Liver (tissue), 9 donors: ENCODE data around the gene COL4A4. TPM values are rescaled to one million over a fixed set of nuclear protein-coding genes. Genes with fewer than 3 reads are reported as not detected.

Source experiments
- DNase-seq: peaks from one replicate; pipeline ENCODE4 v3.0.0-alpha.2; 2017; ENCODE audit warnings: low spot score
- H3K27ac ChIP-seq, 2 donors: one replicate each; pipeline ENCODE4 v1.7.0; 2013; ENCODE audit warnings: inconsistent platforms in 2 of 2, low read length in 2 of 2, control low read depth in 1 of 2, low read depth in 1 of 2, mild to moderate bottlenecking in 1 of 2
- H3K27me3 ChIP-seq, 4 donors: one replicate each; pipeline versions ENCODE4 v1.6.1 to v1.7.0; 2013; ENCODE audit warnings: low read length in 3 of 4, inconsistent platforms in 1 of 4, mild to moderate bottlenecking in 1 of 4, moderate library complexity in 1 of 4; ENCODE audit not compliant: control insufficient read depth in 4 of 4, insufficient read depth in 4 of 4
- H3K36me3 ChIP-seq, 4 donors: one replicate each; pipeline versions ENCODE4 v1.6.1 to v1.7.0; 2013; ENCODE audit warnings: low read length in 3 of 4, mild to moderate bottlenecking in 3 of 4, low read depth in 1 of 4, moderate library complexity in 1 of 4; ENCODE audit not compliant: control insufficient read depth in 4 of 4, insufficient read depth in 3 of 4
- H3K4me1 ChIP-seq, 4 donors: one replicate each; pipeline versions ENCODE4 v1.6.1 to v1.7.0; 2013; ENCODE audit warnings: low read length in 3 of 4, mild to moderate bottlenecking in 3 of 4, moderate library complexity in 1 of 4; ENCODE audit not compliant: control insufficient read depth in 4 of 4, insufficient read depth in 4 of 4
- H3K4me3 ChIP-seq, 3 donors: one replicate each; pipeline versions ENCODE4 v1.6.1 to v1.7.0; 2013; ENCODE audit warnings: low read length in 3 of 3, control low read depth in 1 of 3, low read depth in 1 of 3, mild to moderate bottlenecking in 1 of 3
- H3K9ac ChIP-seq, 2 donors: one replicate each; pipeline ENCODE4 v1.7.0; 2013; ENCODE audit warnings: low read length in 2 of 2, mild to moderate bottlenecking in 2 of 2, moderate library complexity in 2 of 2, control low read depth in 1 of 2, low read depth in 1 of 2
- H3K9me3 ChIP-seq, 4 donors: one replicate each; pipeline versions ENCODE4 v1.6.1 to v1.7.0; 2013; ENCODE audit warnings: low read length in 3 of 4; ENCODE audit not compliant: control insufficient read depth in 4 of 4
- EGR1 ChIP-seq, 2 donors: IDR thresholded peaks; 2 replicates each; pipeline ENCODE4 v1.6.1; 2016 to 2018; ENCODE audit warnings: antibody characterized with exemption in 2 of 2, low read depth in 2 of 2
- FOXA1 ChIP-seq: IDR thresholded peaks from 2 replicates; pipeline ENCODE4 v1.6.1; 2016; ENCODE audit warnings: antibody characterized with exemption
- FOXA2 ChIP-seq: IDR thresholded peaks from 2 replicates; pipeline ENCODE4 v1.6.1; 2016; ENCODE audit warnings: antibody characterized with exemption
- GABPA ChIP-seq, 2 donors: IDR thresholded peaks in 1 of 2; conservative IDR thresholded peaks in 1 of 2; 2 replicates each; pipeline ENCODE4 v1.6.1; 2016; ENCODE audit warnings: antibody characterized with exemption in 2 of 2, mild to moderate bottlenecking in 1 of 2, moderate library complexity in 1 of 2
- HNF4A ChIP-seq, 2 donors: conservative IDR thresholded peaks; 2 replicates each; pipeline ENCODE4 v1.6.1; 2016; ENCODE audit warnings: antibody characterized with exemption in 2 of 2, mild to moderate bottlenecking in 2 of 2
- HNF4G ChIP-seq: IDR thresholded peaks from 2 replicates; pipeline ENCODE4 v1.6.1; 2016; ENCODE audit warnings: antibody characterized with exemption
- JUND ChIP-seq, 2 donors: IDR thresholded peaks; 2 replicates each; pipeline ENCODE4 v1.6.1; 2016; ENCODE audit warnings: antibody characterized with exemption in 2 of 2
- NR2F2 ChIP-seq: IDR thresholded peaks from 2 replicates; pipeline ENCODE4 v1.6.1; 2016; ENCODE audit warnings: antibody characterized with exemption
- RAD21 ChIP-seq, 2 donors: IDR thresholded peaks; 2 replicates each; pipeline ENCODE4 v1.6.1; 2016; ENCODE audit warnings: antibody characterized with exemption in 2 of 2, mild to moderate bottlenecking in 2 of 2
- RXRA ChIP-seq, 2 donors: IDR thresholded peaks; 2 replicates each; pipeline ENCODE4 v1.6.1; 2017 to 2018; ENCODE audit warnings: antibody characterized with exemption in 2 of 2, mild to moderate bottlenecking in 1 of 2
- SP1 ChIP-seq: IDR thresholded peaks from 2 replicates; pipeline ENCODE4 v1.6.1; 2018; ENCODE audit warnings: antibody characterized with exemption, mild to moderate bottlenecking
- TAF1 ChIP-seq: conservative IDR thresholded peaks from 2 replicates; pipeline ENCODE4 v1.6.1; 2016; ENCODE audit warnings: antibody characterized with exemption, mild to moderate bottlenecking
- YY1 ChIP-seq: IDR thresholded peaks from 2 replicates; pipeline ENCODE4 v1.6.1; 2016; ENCODE audit warnings: antibody characterized with exemption, mild to moderate bottlenecking
- WGBS: extraction: QIAGEN DNeasy Blood & Tissue Kit; methylation state at CpG from one replicate; pipeline ENCODE4 v1.1.7; 2013; 5-methylcytosine and 5-hydroxymethylcytosine counted together
- polyA plus RNA-seq, 2 donors: library from polyadenylated mRNA; stranded (reverse) in 1 of 2; unstranded in 1 of 2; fragments of 200-250 nt in 1 of 2; fragments of >200 nt in 1 of 2; fragmentation: Nextera tagmentation in 1 of 2; extraction: Ambion mirVana in 1 of 2; gene quantifications; one replicate each; pipeline versions ENCODE4 v1.2.1 to v1.2.3, GENCODE V29; 2013 to 2015
- total RNA-seq, 2 donors: library from RNA; depleted of rRNA; stranded (reverse); fragments of >200 nt; gene quantifications; one replicate each; pipeline ENCODE4 v1.2.3, GENCODE V29; 2014
- TF ChIP-seq, protein P1 (sequence below): IDR thresholded peaks from 2 replicates; pipeline ENCODE4 v1.6.1; 2016; ENCODE audit warnings: antibody characterized with exemption
- TF ChIP-seq, protein P2 (sequence below): IDR thresholded peaks from 2 replicates; pipeline ENCODE4 v1.6.1; 2016; ENCODE audit warnings: antibody characterized with exemption
- TF ChIP-seq, protein P3 (sequence below): IDR thresholded peaks from 2 replicates; pipeline ENCODE4 v1.6.1; 2016; ENCODE audit warnings: antibody characterized with exemption, mild to moderate bottlenecking
- TF ChIP-seq, protein P4 (sequence below): IDR thresholded peaks from 2 replicates; pipeline ENCODE4 v1.6.1; 2016; ENCODE audit warnings: antibody characterized with exemption
- TF ChIP-seq, protein P5 (sequence below): fragments of 150-350 bp; IDR thresholded peaks from 2 replicates; pipeline ENCODE4 v1.5.1; 2017; ENCODE audit warnings: improper control_type of control experiment, low read depth, low read length; ENCODE audit not compliant: missing input control
- donor health status: healthy.
- donor health status: healthy.
- donor health status: healthy.
- donor health status: healthy.
- donor health status: healthy.

The COL4A4 gene
- total and polyA plus RNA-seq, 4 donors = 0.14 to 3.8 (median 0.82) TPM

DNA sequence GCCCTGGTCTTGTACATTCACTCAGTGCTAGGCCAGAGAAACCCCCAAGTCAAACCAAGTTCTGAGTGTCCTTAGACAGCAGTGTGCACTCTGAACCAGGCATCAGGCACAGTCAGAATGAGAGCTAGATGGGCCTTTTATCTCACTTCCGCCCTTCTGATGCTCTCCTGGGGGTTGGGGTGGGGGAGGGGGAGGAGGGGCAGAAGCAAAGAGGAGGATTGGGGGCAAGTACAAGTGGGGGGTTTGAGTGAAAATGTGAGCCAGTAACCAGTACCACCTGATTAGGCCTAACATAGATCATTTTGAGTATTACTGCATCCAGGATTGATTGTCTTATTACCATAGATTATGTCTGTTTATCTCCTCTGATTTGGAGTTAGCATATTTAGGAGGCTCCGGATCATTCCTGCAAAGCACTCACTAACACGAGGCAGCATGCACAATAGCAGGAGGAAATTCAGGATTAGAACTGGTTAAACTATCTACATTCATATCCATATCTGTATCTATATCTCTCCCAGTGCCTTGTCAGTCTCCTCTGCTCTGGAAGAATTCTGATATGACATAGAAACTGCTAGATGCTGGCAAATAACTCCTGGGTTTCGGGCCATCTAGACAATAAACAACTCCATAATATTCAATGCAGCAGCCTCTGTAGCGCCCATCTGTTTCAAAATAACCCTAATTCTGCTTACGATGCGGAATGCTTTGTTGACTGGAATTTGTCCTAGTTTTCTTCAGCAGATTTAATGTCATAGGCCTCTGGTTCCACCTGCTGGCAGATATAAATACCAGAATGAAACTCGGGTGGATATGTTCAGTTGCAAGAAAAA is 179.0 kb downstream of the COL4A4 start:
- peak; percentile 52 for DNase-seq
- H3K9me3 ChIP-seq = no peaks in the 10 kb centered on the region
- TF ChIP-seq, protein P1, sequence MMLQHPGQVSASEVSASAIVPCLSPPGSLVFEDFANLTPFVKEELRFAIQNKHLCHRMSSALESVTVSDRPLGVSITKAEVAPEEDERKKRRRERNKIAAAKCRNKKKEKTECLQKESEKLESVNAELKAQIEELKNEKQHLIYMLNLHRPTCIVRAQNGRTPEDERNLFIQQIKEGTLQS = no peak
- TF ChIP-seq GABPA (IDR thresholded peaks at IDR 0.05 in 1 of 2, conservative IDR thresholded peaks at IDR 0.05 in 1 of 2) (no peak), FOXA2 (peak; percentile 53), JUND (IDR thresholded peaks at IDR 0.05) (no peak), FOXA1 (no peak), EGR1 (IDR thresholded peaks at IDR 0.05; ENCODE audit: low read depth in 2 of 2) (no peak), RAD21 (IDR thresholded peaks at IDR 0.05) (peak; percentile 96 to 97), RXRA (IDR thresholded peaks at IDR 0.05) (peak; percentile 19 to 30), HNF4G (no peak), HNF4A (conservative IDR thresholded peaks at IDR 0.05) (peak; percentile 45 to 62), SP1 (peak; percentile 26), NR2F2 (peak; percentile 19), TAF1 (no peak), YY1 (no peak)
- TF ChIP-seq, protein P2, sequence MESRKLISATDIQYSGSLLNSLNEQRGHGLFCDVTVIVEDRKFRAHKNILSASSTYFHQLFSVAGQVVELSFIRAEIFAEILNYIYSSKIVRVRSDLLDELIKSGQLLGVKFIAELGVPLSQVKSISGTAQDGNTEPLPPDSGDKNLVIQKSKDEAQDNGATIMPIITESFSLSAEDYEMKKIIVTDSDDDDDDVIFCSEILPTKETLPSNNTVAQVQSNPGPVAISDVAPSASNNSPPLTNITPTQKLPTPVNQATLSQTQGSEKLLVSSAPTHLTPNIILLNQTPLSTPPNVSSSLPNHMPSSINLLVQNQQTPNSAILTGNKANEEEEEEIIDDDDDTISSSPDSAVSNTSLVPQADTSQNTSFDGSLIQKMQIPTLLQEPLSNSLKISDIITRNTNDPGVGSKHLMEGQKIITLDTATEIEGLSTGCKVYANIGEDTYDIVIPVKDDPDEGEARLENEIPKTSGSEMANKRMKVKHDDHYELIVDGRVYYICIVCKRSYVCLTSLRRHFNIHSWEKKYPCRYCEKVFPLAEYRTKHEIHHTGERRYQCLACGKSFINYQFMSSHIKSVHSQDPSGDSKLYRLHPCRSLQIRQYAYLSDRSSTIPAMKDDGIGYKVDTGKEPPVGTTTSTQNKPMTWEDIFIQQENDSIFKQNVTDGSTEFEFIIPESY = no peak
- TF ChIP-seq, protein P3, sequence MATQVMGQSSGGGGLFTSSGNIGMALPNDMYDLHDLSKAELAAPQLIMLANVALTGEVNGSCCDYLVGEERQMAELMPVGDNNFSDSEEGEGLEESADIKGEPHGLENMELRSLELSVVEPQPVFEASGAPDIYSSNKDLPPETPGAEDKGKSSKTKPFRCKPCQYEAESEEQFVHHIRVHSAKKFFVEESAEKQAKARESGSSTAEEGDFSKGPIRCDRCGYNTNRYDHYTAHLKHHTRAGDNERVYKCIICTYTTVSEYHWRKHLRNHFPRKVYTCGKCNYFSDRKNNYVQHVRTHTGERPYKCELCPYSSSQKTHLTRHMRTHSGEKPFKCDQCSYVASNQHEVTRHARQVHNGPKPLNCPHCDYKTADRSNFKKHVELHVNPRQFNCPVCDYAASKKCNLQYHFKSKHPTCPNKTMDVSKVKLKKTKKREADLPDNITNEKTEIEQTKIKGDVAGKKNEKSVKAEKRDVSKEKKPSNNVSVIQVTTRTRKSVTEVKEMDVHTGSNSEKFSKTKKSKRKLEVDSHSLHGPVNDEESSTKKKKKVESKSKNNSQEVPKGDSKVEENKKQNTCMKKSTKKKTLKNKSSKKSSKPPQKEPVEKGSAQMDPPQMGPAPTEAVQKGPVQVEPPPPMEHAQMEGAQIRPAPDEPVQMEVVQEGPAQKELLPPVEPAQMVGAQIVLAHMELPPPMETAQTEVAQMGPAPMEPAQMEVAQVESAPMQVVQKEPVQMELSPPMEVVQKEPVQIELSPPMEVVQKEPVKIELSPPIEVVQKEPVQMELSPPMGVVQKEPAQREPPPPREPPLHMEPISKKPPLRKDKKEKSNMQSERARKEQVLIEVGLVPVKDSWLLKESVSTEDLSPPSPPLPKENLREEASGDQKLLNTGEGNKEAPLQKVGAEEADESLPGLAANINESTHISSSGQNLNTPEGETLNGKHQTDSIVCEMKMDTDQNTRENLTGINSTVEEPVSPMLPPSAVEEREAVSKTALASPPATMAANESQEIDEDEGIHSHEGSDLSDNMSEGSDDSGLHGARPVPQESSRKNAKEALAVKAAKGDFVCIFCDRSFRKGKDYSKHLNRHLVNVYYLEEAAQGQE = no peak
- TF ChIP-seq, protein P4, sequence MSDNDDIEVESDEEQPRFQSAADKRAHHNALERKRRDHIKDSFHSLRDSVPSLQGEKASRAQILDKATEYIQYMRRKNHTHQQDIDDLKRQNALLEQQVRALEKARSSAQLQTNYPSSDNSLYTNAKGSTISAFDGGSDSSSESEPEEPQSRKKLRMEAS = no peak
- TF ChIP-seq, protein P5, sequence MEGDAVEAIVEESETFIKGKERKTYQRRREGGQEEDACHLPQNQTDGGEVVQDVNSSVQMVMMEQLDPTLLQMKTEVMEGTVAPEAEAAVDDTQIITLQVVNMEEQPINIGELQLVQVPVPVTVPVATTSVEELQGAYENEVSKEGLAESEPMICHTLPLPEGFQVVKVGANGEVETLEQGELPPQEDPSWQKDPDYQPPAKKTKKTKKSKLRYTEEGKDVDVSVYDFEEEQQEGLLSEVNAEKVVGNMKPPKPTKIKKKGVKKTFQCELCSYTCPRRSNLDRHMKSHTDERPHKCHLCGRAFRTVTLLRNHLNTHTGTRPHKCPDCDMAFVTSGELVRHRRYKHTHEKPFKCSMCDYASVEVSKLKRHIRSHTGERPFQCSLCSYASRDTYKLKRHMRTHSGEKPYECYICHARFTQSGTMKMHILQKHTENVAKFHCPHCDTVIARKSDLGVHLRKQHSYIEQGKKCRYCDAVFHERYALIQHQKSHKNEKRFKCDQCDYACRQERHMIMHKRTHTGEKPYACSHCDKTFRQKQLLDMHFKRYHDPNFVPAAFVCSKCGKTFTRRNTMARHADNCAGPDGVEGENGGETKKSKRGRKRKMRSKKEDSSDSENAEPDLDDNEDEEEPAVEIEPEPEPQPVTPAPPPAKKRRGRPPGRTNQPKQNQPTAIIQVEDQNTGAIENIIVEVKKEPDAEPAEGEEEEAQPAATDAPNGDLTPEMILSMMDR = peak; percentile 88
- H3K4me1 ChIP-seq = peaks cover 0 to 8% (median 4%) of the 10 kb centered on the region in 4 donors
- H3K9ac ChIP-seq = no peak overlapping the region
- no peaks in the 10 kb centered on the region for H3K27me3 ChIP-seq
- H3K36me3 ChIP-seq = no peaks in the 10 kb centered on the region
- no peak overlapping the region for H3K27ac ChIP-seq
- H3K4me3 ChIP-seq = no peak overlapping the region
- 22% methylated on average over 8 of the region's 8 CpGs for WGBS
